WI38 (cell line): ENCODE data around the gene DACT3.

Source experiments
- H3K4me3 ChIP-seq: 2 replicates; pipeline ENCODE4 v1.5.1; 2011; ENCODE audit warnings: low read depth, mild to moderate bottlenecking, control low read depth, low read length
- TF ChIP-seq, protein P1 (sequence below): IDR thresholded peaks from 2 replicates; pipeline ENCODE4 v1.5.1; 2012; ENCODE audit warnings: low read depth, mild to moderate bottlenecking, control low read depth, low read length

DACT3 gene

DNA sequence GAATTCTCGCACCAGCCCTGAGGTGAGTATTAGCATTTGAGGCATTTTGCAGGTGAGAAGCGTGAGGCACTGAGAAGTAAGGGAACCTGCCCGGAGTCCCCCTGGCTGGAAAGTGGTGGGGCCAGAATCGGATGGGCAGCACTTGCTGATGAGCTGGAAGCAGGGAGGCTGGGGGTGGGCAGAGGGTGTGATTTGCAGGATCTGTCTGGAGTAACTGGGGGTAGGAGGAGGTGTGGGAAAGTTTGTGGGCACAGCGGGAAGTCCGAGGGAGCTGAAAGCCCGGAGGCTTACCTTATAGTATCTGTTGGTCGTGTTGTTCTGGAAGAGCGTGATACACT lies 35.9 kb upstream of the DACT3 start:
- H3K4me3 ChIP-seq, result no peak overlapping the region
- TF ChIP-seq, protein P1, sequence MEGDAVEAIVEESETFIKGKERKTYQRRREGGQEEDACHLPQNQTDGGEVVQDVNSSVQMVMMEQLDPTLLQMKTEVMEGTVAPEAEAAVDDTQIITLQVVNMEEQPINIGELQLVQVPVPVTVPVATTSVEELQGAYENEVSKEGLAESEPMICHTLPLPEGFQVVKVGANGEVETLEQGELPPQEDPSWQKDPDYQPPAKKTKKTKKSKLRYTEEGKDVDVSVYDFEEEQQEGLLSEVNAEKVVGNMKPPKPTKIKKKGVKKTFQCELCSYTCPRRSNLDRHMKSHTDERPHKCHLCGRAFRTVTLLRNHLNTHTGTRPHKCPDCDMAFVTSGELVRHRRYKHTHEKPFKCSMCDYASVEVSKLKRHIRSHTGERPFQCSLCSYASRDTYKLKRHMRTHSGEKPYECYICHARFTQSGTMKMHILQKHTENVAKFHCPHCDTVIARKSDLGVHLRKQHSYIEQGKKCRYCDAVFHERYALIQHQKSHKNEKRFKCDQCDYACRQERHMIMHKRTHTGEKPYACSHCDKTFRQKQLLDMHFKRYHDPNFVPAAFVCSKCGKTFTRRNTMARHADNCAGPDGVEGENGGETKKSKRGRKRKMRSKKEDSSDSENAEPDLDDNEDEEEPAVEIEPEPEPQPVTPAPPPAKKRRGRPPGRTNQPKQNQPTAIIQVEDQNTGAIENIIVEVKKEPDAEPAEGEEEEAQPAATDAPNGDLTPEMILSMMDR, result no peak

DNA sequence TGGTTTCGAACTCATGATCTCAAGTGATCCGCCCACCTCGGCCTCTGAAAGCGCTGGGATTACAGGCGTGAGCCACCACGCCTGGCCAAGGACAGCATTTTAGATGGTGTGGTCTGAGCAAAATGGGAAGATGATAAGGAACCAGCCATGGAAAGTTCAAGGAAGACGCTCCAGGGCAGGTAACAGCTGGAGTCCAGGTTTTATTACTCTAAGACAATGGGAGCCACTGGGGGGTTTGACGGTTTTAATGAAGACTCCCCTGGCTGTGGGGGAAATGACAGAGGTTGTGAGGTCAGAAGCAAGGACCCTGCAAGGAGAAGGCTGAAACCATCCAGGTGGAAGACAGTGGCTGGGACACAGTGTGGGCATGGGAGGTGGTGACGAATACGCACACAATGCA lies 35.1 kb upstream of the DACT3 start:
- H3K4me3 ChIP-seq, result no peak overlapping the region
- TF ChIP-seq, protein P1, result no peak

- no peak overlapping the region for H3K4me3 ChIP-seq
- TF ChIP-seq, protein P1, result no peak
These were observed 32.8 kb upstream of the DACT3 start for GRCh38 chr19:46693760-46694159.

- TF ChIP-seq, protein P1, result no peak
- no peak overlapping the region for H3K4me3 ChIP-seq
These were observed 32.1 kb upstream of the DACT3 start for GRCh38 chr19:46692918-46693722.

DNA sequence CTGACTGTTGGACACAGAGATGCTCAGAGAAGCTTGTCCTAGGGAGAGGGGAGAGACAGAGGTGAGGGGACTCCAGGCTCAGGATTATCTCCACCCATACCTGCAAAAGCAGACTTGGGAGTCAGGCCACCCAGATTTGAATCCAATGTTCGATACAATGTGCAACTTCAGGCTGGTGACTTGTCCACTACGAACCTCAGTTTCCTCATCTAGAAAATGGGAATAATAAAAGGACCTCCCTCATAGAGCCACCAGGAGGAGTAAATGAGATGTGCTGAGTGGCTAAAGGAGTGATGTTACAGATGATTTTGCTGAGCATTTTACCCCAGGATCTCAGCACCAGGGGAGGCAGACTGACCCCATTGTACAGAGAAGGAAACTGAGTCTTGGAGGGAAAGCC lies 31.0 kb upstream of the DACT3 start:
- H3K4me3 ChIP-seq, result no peak overlapping the region
- TF ChIP-seq, protein P1, result no peak

- TF ChIP-seq, protein P1, result no peak
These were observed 30.1 kb upstream of the DACT3 start for GRCh38 chr19:46691104-46691503.

GRCh38 chr19:46689358-46689757 lies 28.4 kb upstream of the DACT3 start:
- TF ChIP-seq, protein P1, result no peak
- H3K4me3 ChIP-seq, result no peak overlapping the region

More at GRCh38 chr19:46691104-46691503, 30.1 kb upstream of the DACT3 start:
- no peak overlapping the region for H3K4me3 ChIP-seq
